KMS-11 (cell line): ENCODE data around the gene RGS11.
"Not testable (repeated sequence)": the region's sequence is repeated elsewhere in the genome, so short reads cannot be mapped to it uniquely, and the experiment has no call there.

Experiments
- H2AFZ ChIP-seq: fragments of 200-600 bp; sonication (generic); 2 replicates; pipeline ENCODE4 v1.6.1; 2016; ENCODE audit warnings: antibody characterized with exemption, mixed run types, low read depth
- H3K27ac ChIP-seq: fragments of 200-600 bp; sonication (generic); 2 replicates; pipeline ENCODE4 v1.6.1; 2016; ENCODE audit warnings: mild to moderate bottlenecking, mixed run types
- H3K27me3 ChIP-seq: fragments of 200-600 bp; sonication (generic); 2 replicates; pipeline ENCODE4 v1.6.1; 2017; ENCODE audit warnings: mild to moderate bottlenecking, low read depth, mixed run types, moderate library complexity; ENCODE audit not compliant: insufficient read depth
- H3K36me3 ChIP-seq: fragments of 200-600 bp; sonication (generic); 2 replicates; pipeline ENCODE4 v1.6.1; 2017; ENCODE audit warnings: mild to moderate bottlenecking, mixed run types; ENCODE audit not compliant: insufficient read depth
- H3K4me1 ChIP-seq: fragments of 200-600 bp; sonication (generic); 2 replicates; pipeline ENCODE4 v1.6.1; 2016; ENCODE audit warnings: mild to moderate bottlenecking, low read depth, mixed run types; ENCODE audit not compliant: poor library complexity, severe bottlenecking
- H3K4me2 ChIP-seq: fragments of 200-600 bp; sonication (generic); 2 replicates; pipeline ENCODE4 v1.7.0; 2016; ENCODE audit warnings: mild to moderate bottlenecking, mixed run types
- H3K4me3 ChIP-seq: fragments of 200-600 bp; sonication (generic); IDR thresholded peaks from 2 replicates; pipeline ENCODE4 v1.6.1; 2017; ENCODE audit warnings: low read depth, low read length, mixed read lengths; ENCODE audit not compliant: insufficient read depth
- H3K79me2 ChIP-seq: fragments of 200-600 bp; sonication (generic); 2 replicates; pipeline ENCODE4 v1.6.1; 2016; ENCODE audit warnings: low read depth, mixed run types; ENCODE audit not compliant: insufficient read depth
- H3K9ac ChIP-seq: fragments of 200-600 bp; sonication (generic); 2 replicates; pipeline ENCODE4 v1.6.1; 2016; ENCODE audit warnings: mild to moderate bottlenecking, mixed run types
- H4K20me1 ChIP-seq: fragments of 200-600 bp; sonication (generic); 2 replicates; pipeline ENCODE4 v1.6.1; 2016; ENCODE audit warnings: mild to moderate bottlenecking, mixed run types; ENCODE audit not compliant: insufficient read depth
- CTCF ChIP-seq: fragments of 200-600 bp; sonication (generic); conservative IDR thresholded peaks from 2 replicates; pipeline ENCODE4 v1.6.1; 2017; ENCODE audit warnings: low read depth, mild to moderate bottlenecking, antibody characterized with exemption, low read length, moderate library complexity, mixed read lengths

Gene RGS11

DNA sequence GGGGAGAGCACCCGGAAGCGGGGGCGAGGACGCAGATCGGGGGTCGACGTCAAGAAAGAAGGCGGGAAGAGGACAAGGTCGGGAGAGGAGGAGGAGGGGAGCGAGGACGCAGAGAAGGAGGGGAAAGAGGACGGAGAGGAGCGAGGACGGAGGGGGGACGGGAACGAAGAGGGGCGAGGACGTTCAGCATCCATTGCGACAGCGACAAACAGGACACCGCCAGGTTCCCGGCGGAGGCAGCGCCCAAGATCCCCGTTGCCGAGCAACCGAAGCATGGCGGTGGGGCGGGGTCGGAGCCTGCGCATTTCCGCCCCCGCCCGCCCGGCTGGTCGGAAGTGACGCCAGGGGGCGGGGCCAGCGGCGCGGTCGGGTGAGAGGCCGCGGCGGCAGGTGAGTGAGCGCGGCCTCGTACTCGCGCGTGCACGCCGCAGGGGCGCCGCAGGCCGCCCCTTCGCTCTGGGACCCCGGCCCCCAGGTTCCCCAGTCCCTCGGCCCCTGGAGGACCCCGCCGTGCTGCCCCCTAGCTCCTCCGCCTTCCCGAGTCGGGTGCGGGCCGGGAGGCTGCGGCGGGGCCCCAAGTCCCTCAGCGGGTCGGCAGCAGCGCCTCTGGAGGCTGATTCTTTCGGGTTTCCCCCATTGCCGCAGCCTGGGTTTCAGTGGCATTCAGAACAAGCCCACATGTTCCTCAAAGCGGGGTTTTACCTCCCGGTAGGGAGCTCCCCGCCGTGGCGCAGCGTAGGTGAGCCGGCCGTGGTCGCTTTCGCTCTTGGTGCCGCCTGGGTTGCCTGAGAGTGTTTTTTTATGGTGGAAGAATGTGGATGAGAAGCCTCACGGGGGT lies 41.1 kb downstream of the RGS11 start, which contains the start of gene FAM234A:
FAM234A (plus strand) TSS at position 354 of the 838 bp plus-strand sequence. CDS start 19,593 bp downstream, outside the sequence.
- Histone ChIP-seq H3K79me2 (no peaks in the 10 kb centered on the region), H3K4me2 (peak within 1 kb of the TSS; percentile 81), H3K27me3 (no peaks in the 10 kb centered on the region), H2AFZ (peak within 1 kb of the TSS; percentile 88), H3K9ac (peak within 1 kb of the TSS; percentile 68; the same call in 1 of the 2 replicates), H4K20me1 (no peaks in the 10 kb centered on the region), H3K4me1 (peaks cover 24% of the 10 kb centered on the region), H3K36me3 (no peaks in the 10 kb centered on the region), H3K27ac (peak within 1 kb of the TSS; percentile 79), H3K4me3 (no peak within 1 kb of the TSS)
- peak; percentile 48; the same call in 1 of the 2 replicates for TF ChIP-seq CTCF

DNA sequence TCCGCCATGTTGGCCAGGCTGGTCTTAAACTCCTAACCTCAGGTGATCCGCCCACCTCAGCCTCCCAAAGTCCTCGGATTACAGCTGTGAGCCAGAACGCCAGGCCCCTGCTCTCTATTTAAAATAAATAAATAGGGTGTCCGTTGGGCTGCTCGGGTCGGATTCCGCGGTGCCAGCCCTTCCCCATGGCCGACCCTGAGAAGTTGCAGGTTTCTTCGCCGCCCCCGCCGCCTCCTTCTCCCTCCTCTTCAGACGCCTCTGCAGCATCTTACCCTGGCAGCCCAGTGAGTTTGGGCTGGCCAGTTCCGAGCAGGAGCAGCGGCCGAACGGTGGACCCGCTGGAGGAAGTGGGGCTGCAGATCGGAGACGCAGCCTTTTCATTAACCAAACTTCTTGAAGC lies 44.8 kb downstream of the RGS11 start:
- Histone ChIP-seq H3K36me3 (peaks cover 4% of the 10 kb centered on the region; the same call in 1 of the 2 replicates), H3K9ac (no peak overlapping the region), H3K4me2 (no peak overlapping the region), H3K4me1 (peaks cover 33% of the 10 kb centered on the region), H3K27me3 (no peaks in the 10 kb centered on the region), H3K4me3 (no peak overlapping the region), H3K79me2 (peaks cover 30% of the 10 kb centered on the region), H2AFZ (no peak overlapping the region), H4K20me1 (peaks cover 18% of the 10 kb centered on the region; the same call in 1 of the 2 replicates), H3K27ac (no peak overlapping the region)
- no peak for TF ChIP-seq CTCF

GRCh38 chr16:230351-230750 lies 45.4 kb downstream of the RGS11 start:
- H3K79me2 ChIP-seq: peaks cover 35% of the 10 kb centered on the region

DNA sequence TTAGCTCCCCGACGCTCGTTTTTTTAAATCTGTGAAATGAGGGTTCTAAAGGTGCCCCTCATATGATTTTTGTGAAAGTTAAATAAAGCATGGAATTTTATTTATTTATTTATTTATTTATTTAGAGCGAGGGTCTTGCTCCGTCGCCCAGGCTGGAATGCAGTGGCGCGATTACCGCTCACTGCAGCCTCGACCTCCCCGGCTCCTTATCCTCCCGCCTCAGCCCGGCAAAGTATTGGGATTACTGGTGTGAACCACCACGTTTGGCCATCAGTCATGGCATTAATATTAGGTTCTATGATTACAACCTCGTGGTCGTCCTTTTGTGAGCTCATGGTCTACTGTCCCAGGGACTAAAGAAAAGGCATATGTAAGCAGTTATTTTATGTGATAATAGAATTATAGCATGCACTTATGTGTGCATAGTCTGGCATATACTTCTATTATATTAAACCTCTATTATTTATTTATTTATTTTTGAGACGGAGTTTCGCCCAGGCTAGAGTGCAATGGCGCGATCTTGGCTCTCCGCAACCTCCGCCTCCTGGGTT lies 45.9 kb downstream of the RGS11 start:
- Histone ChIP-seq H3K79me2 (peaks cover 38% of the 10 kb centered on the region), H3K4me3 (no peak overlapping the region), H4K20me1 (peaks cover 18% of the 10 kb centered on the region; the same call in 1 of the 2 replicates), H3K27me3 (no peaks in the 10 kb centered on the region), H3K27ac (no peak overlapping the region), H3K4me1 (peaks cover 28% of the 10 kb centered on the region), H3K4me2 (peak overlapping the region; percentile 94), H2AFZ (peak overlapping the region; percentile 85; the same call in 1 of the 2 replicates), H3K36me3 (peaks cover 5% of the 10 kb centered on the region; the same call in 1 of the 2 replicates), H3K9ac (no peak overlapping the region)
- TF ChIP-seq CTCF: no peak

More at GRCh38 chr16:230351-230750, 45.4 kb downstream of the RGS11 start:
- peaks cover 28% of the 10 kb centered on the region for H3K4me1 ChIP-seq
- not testable (repeated sequence) for H2AFZ ChIP-seq, H3K27me3 ChIP-seq, H3K4me2 ChIP-seq, H3K36me3 ChIP-seq, H3K4me3 ChIP-seq, H3K27ac ChIP-seq, H3K9ac ChIP-seq
- peaks cover 18% of the 10 kb centered on the region; the same call in 1 of the 2 replicates for H4K20me1 ChIP-seq
